GM19238 (cell line): ENCODE data around the gene TMEM120A.

Experiments used
- DNase-seq: peaks from one replicate; pipeline ENCODE4 v3.0.0; 2011; ENCODE audit warnings: low spot score; ENCODE audit not compliant: insufficient read length

TMEM120A gene

GRCh38 chr7:75960372-75960771, 34.0 kb downstream of the TMEM120A start:
- DNase-seq, result no peak

- no peak for DNase-seq
Observed at GRCh38 chr7:75958802-75959543, 35.4 kb downstream of the TMEM120A start.

GRCh38 chr7:75957021-75957736, 37.2 kb downstream of the TMEM120A start:
- no peak for DNase-seq

GRCh38 chr7:75955331-75955955, 39.0 kb downstream of the TMEM120A start:
- no peak for DNase-seq

- DNase-seq, result no peak
Observed at GRCh38 chr7:75953931-75954330, 40.5 kb downstream of the TMEM120A start.

- DNase-seq, result no peak
Observed at GRCh38 chr7:75953431-75953830, 41.0 kb downstream of the TMEM120A start.

GRCh38 chr7:75951506-75951905, 42.9 kb downstream of the TMEM120A start:
- no peak for DNase-seq

- no peak for DNase-seq
Observed at GRCh38 chr7:75950111-75950681, 44.2 kb downstream of the TMEM120A start.

- no peak for DNase-seq
Observed at GRCh38 chr7:75948179-75948578, 46.2 kb downstream of the TMEM120A start.

- no peak for DNase-seq
Observed at GRCh38 chr7:75946207-75946855, 48.1 kb downstream of the TMEM120A start.

GRCh38 chr7:75945297-75946168, 48.9 kb downstream of the TMEM120A start:
- DNase-seq, result no peak

GRCh38 chr7:75944507-75944906, 49.9 kb downstream of the TMEM120A start:
- DNase-seq, result no peak

- no peak for DNase-seq
Observed at GRCh38 chr7:75943864-75944263, 50.5 kb downstream of the TMEM120A start.

GRCh38 chr7:75938921-75939320, 55.5 kb downstream of the TMEM120A start:
- no peak for DNase-seq

GRCh38 chr7:75937958-75938786, 56.2 kb downstream of the TMEM120A start:
- DNase-seq, result no peak
